HEK293 (cell line): ENCODE data around the gene BLOC1S5.

Experiments
- CTCF ChIA-PET: fragments of 350-600 bp; formaldehyde crosslinking; extraction: SDS; loops from one replicate; lab custom pipeline; 2021; ENCODE audit warnings: antibody characterized with exemption; lab: Yijun Ruan, JAX
- POLR2A ChIA-PET: fragments of 300-600 bp; formaldehyde crosslinking; extraction: SDS; loops from one replicate; lab custom pipeline; 2020; ENCODE audit warnings: antibody characterized with exemption, inconsistent platforms; lab: Yijun Ruan, JAX
- H3K27ac ChIP-seq: fragments of 200-500 bp; sonication (Bioruptor generic); 2 replicates; pipeline ENCODE4 v1.5.1; 2014; ENCODE audit warnings: low read depth, low read length, control low read depth, inconsistent platforms; ENCODE audit errors: extremely low read depth
- H3K36me3 ChIP-seq, 2 experiments: fragments of 200-500 bp in 1 of 2; sonication (Bioruptor generic) in 1 of 2; 1 replicate in 1 of 2; 2 replicates in 1 of 2; pipeline ENCODE4 v1.5.1; 2014 to 2017; ENCODE audit warnings: inconsistent platforms in 2 of 2, low read length in 2 of 2; ENCODE audit not compliant: control insufficient read depth in 2 of 2, insufficient read depth in 1 of 2
- H3K4me1 ChIP-seq: fragments of 200-500 bp; sonication (Bioruptor generic); 2 replicates; pipeline ENCODE4 v1.5.1; 2014; ENCODE audit warnings: mild to moderate bottlenecking, low read length, inconsistent platforms; ENCODE audit not compliant: control insufficient read depth, insufficient read depth
- H3K4me3 ChIP-seq: 2 replicates; pipeline ENCODE4 v1.5.1; 2011; ENCODE audit warnings: low read depth, mild to moderate bottlenecking, control low read depth, low read length, moderate library complexity
- H3K9me3 ChIP-seq: fragments of 200-500 bp; sonication (Bioruptor generic); 2 replicates; pipeline ENCODE4 v1.5.1; 2014; ENCODE audit warnings: low read depth, low read length, inconsistent platforms; ENCODE audit not compliant: control insufficient read depth, insufficient read depth
- KLF16 ChIP-seq: fragments of 450-650 bp; formaldehyde crosslinking; IDR thresholded peaks from 2 replicates; pipeline ENCODE4 v1.5.1; 2017; ENCODE audit warnings: missing biosample characterization, missing genetic modification characterization
- PATZ1 ChIP-seq: fragments of 450-650 bp; formaldehyde crosslinking; IDR thresholded peaks from 2 replicates; pipeline ENCODE4 v1.5.1; 2016; ENCODE audit warnings: missing biosample characterization, missing genetic modification characterization
- SCRT2 ChIP-seq: fragments of 450-650 bp; formaldehyde crosslinking; IDR thresholded peaks from 2 replicates; pipeline ENCODE4 v1.5.1; 2016; ENCODE audit warnings: missing biosample characterization, missing genetic modification characterization
- ZBTB48 ChIP-seq: fragments of 450-650 bp; formaldehyde crosslinking; IDR thresholded peaks from 2 replicates; pipeline ENCODE4 v1.5.1; 2016; ENCODE audit warnings: missing biosample characterization, missing genetic modification characterization
- ZIC2 ChIP-seq: fragments of 450-650 bp; formaldehyde crosslinking; IDR thresholded peaks from 2 replicates; pipeline ENCODE4 v1.5.1; 2016; ENCODE audit warnings: missing biosample characterization, missing genetic modification characterization
- ZNF132 ChIP-seq: fragments of 450-650 bp; formaldehyde crosslinking; IDR thresholded peaks from 2 replicates; pipeline ENCODE4 v1.5.1; 2017; ENCODE audit warnings: missing biosample characterization, missing genetic modification characterization, borderline replicate concordance
- ZNF138 ChIP-seq: fragments of 450-650 bp; formaldehyde crosslinking; IDR thresholded peaks from 2 replicates; pipeline ENCODE4 v1.5.1; 2016; ENCODE audit warnings: missing biosample characterization, missing genetic modification characterization, borderline replicate concordance
- ZNF513 ChIP-seq: fragments of 450-650 bp; IDR thresholded peaks from 2 replicates; pipeline ENCODE4 v1.5.1; 2018; ENCODE audit warnings: missing biosample characterization, missing genetic modification characterization
- ZNF76 ChIP-seq: fragments of 450-650 bp; formaldehyde crosslinking; IDR thresholded peaks from 2 replicates; pipeline ENCODE4; 2016; ENCODE audit warnings: low read depth, missing biosample characterization, missing genetic modification characterization, borderline replicate concordance
- ZNF777 ChIP-seq: fragments of 450-650 bp; formaldehyde crosslinking; IDR thresholded peaks from 2 replicates; pipeline ENCODE4 v1.5.1; 2017; ENCODE audit warnings: missing biosample characterization, missing genetic modification characterization, borderline replicate concordance
- TF ChIP-seq, protein P1 (sequence below): fragments of 450-650 bp; formaldehyde crosslinking; IDR thresholded peaks from 2 replicates; pipeline ENCODE4; 2016; ENCODE audit warnings: missing biosample characterization, missing genetic modification characterization
- TF ChIP-seq, protein P2 (sequence below): fragments of 450-650 bp; formaldehyde crosslinking; IDR thresholded peaks from 2 replicates; pipeline ENCODE4 v1.5.1; 2016; ENCODE audit warnings: missing biosample characterization, missing genetic modification characterization

The BLOC1S5 gene

GRCh38 chr6:8069631-8070284 lies 5.6 kb upstream of the BLOC1S5 start:
- POLR2A ChIA-PET: interaction anchor here (0.7 kb wide), 2 partner anchors 342 to 860 kb away, joined by 3 to 4 read pairs; no protein-coding TSS in a partner anchor
- H3K36me3 ChIP-seq: no peaks in the 10 kb centered on the region
- no peaks in the 10 kb centered on the region for H3K4me1 ChIP-seq
- H3K27ac ChIP-seq: no peak overlapping the region
- TF ChIP-seq ZIC2 (tag by site-specific recombination) (0 out of 2 replicates have a peak, but pooled peaks have one; percentile 20), SCRT2 (tag by site-specific recombination) (peak; percentile 32; the same call in 1 of the 2 replicates)
- TF ChIP-seq, protein P1, sequence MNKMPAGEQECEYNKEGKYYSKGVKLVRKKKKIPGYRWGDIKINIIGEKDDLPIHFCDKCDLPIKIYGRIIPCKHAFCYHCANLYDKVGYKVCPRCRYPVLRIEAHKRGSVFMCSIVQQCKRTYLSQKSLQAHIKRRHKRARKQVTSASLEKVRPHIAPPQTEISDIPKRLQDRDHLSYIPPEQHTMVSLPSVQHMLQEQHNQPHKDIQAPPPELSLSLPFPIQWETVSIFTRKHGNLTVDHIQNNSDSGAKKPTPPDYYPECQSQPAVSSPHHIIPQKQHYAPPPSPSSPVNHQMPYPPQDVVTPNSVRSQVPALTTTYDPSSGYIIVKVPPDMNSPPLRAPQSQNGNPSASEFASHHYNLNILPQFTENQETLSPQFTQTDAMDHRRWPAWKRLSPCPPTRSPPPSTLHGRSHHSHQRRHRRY: no peak
- H3K9me3 ChIP-seq: no peaks in the 10 kb centered on the region
- no peak overlapping the region for H3K4me3 ChIP-seq
- CTCF ChIA-PET: interaction anchor here (0.6 to 1.4 kb wide), 4 partner anchors 10 to 139 kb away, joined by 3 to 7 read pairs (median 3); no protein-coding TSS in a partner anchor

GRCh38 chr6:8069151-8069550 lies 5.0 kb upstream of the BLOC1S5 start:
- POLR2A ChIA-PET: no interaction called here
- H3K27ac ChIP-seq: no peak overlapping the region
- H3K4me3 ChIP-seq: no peak overlapping the region
- CTCF ChIA-PET: interaction anchor here (0.6 kb wide), 1 partner anchor 139 kb away, joined by 3 read pairs; no protein-coding TSS in a partner anchor
- TF ChIP-seq ZNF777: no peak
- TF ChIP-seq, protein P1: no peak
- TF ChIP-seq, protein P2, sequence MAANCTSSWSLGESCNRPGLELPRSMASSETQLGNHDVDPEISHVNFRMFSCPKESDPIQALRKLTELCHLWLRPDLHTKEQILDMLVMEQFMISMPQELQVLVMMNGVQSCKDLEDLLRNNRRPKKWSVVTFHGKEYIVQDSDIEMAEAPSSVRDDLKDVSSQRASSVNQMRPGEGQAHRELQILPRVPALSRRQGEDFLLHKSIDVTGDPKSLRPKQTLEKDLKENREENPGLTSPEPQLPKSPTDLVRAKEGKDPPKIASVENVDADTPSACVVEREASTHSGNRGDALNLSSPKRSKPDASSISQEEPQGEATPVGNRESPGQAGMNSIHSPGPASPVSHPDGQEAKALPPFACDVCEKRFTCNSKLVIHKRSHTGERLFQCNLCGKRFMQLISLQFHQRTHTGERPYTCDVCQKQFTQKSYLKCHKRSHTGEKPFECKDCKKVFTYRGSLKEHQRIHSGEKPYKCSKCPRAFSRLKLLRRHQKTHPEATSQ (tag by site-specific recombination): no peak
- no peak for TF ChIP-seq PATZ1 (tag by site-specific recombination)
- TF ChIP-seq, all 188 proteins: peak for 0
- Histone ChIP-seq H3K4me1 (no peaks in the 10 kb centered on the region), H3K9me3 (no peaks in the 10 kb centered on the region), H3K36me3 (no peaks in the 10 kb centered on the region)

- POLR2A ChIA-PET: no interaction called here
- no peak for TF ChIP-seq ZNF132 (tag by site-specific recombination)
- Histone ChIP-seq H3K27ac (no peak overlapping the region), H3K36me3 (peaks cover 0 to 11% of the 10 kb centered on the region in 2 experiments; a peak in 1 of 3 replicates), H3K9me3 (no peaks in the 10 kb centered on the region), H3K4me3 (no peak overlapping the region), H3K4me1 (peaks cover 3% of the 10 kb centered on the region)
- CTCF ChIA-PET: no interaction called here
These were observed 1.9 kb upstream of the BLOC1S5 start for GRCh38 chr6:8066108-8066507.

DNA sequence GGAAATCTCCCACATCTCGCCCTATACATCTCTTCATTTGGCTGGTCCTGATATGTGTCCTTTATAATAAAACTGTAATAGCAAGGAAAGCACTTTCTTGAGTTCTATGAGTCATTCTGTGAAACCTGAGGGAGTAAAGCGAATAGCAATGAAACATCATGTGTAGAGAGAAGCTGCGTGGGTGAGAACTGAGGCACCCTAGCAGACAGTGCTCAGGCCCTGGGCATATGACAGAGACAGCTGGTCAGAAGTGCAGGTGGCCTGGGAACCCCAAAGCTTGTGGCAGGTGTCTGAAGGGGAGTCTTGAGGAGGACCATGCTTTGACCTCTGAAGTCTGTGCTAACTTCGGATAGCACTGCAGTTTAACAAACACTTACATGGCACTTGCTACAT lies 1.3 kb upstream of the BLOC1S5 start:
- ChIA-PET POLR2A (interaction anchor here (2.6 to 2.7 kb wide), 2 partner anchors 20 to 37 kb away, joined by 9 to 37 read pairs; partner anchors contain the start of gene EEF1E1), CTCF (interaction anchor here (1.4 to 1.9 kb wide), 3 partner anchors 8 to 343 kb away, joined by 4 to 7 read pairs (median 5); no protein-coding TSS in a partner anchor)
- Histone ChIP-seq H3K4me1 (peaks cover 3% of the 10 kb centered on the region), H3K27ac (no peak overlapping the region), H3K9me3 (no peaks in the 10 kb centered on the region), H3K36me3 (peaks cover 0 to 11% of the 10 kb centered on the region in 2 experiments; a peak in 2 of 3 replicates), H3K4me3 (no peak overlapping the region)
- TF ChIP-seq ZBTB48 (tag by site-specific recombination) (no peak), ZNF513 (no peak), ZNF138 (tag by site-specific recombination) (no peak), ZNF76 (tag by site-specific recombination) (no peak), KLF16 (tag by site-specific recombination) (no peak)
